GM21423 (cell line): ENCODE measurements around the gene TMEM126B.
"Not testable (repeated sequence)": the region's sequence is repeated elsewhere in the genome, so short reads cannot be mapped to it uniquely, and the experiment has no call there.

Experiments used
- ATAC-seq: cut with Tn5 transposase; IDR thresholded peaks from one replicate; pipeline ENCODE4 v1.9.1; 2021; ENCODE audit warnings: mild to moderate bottlenecking, moderate library complexity; ENCODE audit not compliant: unreplicated experiment

Gene TMEM126B

DNA sequence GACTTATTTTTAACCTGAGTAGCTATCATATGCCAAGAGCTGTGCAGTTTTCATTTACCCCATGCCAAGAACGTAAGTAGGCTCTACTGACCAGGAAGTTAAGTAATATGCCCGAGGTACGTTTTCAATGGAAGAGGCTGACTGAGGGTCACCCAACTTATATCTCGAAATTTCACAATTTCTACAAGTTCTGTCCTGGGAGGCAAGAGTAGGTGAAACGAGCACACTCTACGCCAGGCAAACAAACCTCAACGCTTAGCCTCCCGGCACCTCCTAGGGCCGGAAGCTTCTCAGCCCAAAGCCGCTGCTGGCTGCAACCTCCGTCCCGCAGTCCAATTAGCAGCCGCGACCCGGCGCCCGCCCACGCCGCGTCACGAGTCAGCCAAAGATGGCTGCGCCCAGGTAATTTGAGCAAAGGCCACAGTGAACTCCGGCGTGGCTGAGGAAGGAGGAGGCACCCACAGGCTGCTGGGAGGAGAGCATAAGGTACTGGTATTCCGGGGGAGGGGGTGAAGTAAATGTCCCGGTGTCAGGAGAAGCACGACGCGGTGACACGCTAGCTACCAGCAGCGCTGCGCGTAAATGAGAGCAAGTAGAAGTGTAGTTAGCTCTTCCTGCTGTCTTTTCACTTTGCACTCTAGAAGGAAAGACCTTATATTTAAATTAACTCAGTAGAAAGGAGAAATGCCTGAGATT is 19.4 kb downstream of the TMEM126B start, which contains the start of gene TMEM126A:
Gene TMEM126A (plus strand): TSS at position 364 of the 696 bp plus-strand sequence. CDS start 2,289 bp downstream, outside the sequence.
- peak; percentile 99 for ATAC-seq

DNA sequence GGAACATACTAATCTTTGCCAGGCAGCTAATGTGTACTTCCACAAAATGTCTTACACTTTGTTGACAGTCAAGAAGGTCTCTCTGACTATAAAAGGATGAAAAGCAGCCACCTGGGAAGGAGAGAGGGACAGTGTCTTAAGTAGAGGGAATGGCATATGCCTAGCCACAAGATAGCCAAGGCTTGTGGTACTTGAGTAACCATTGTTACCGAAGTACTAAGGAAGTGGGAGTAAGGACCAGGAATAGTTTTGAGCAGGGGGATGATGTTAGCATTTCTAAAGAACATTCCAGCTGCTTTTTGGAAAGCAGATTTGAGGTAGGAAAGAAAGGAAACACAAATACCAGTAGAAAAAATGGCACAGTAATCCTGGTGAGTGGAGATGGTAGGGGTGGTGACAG is 22.7 kb downstream of the TMEM126B start:
- no peak for ATAC-seq

GRCh38 chr11:85652786-85653447 is 24.5 kb downstream of the TMEM126B start:
- ATAC-seq, result no peak

- not testable (repeated sequence) for ATAC-seq
Measured at GRCh38 chr11:85654343-85654742, 25.9 kb downstream of the TMEM126B start.

DNA sequence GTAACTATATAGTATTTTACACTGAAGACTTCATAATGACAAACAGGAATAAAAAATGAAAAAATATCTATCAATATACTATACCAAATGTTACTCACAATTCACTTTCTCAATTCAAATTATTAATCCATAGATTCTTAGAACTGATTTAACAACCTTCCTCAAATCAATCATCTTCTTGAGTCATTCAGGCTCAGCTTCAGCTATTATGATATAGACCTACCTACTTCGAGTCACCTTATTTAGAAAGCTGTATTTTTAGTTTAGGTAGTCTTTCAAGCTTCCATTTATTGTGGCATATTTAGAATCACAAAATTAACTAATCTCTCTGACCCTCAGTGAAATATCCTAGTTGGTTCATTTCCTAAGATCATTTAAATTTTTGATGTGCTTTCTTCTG is 28.4 kb downstream of the TMEM126B start:
- ATAC-seq, result no peak

- no peak for ATAC-seq
Measured at GRCh38 chr11:85658180-85658579, 29.8 kb downstream of the TMEM126B start.

DNA sequence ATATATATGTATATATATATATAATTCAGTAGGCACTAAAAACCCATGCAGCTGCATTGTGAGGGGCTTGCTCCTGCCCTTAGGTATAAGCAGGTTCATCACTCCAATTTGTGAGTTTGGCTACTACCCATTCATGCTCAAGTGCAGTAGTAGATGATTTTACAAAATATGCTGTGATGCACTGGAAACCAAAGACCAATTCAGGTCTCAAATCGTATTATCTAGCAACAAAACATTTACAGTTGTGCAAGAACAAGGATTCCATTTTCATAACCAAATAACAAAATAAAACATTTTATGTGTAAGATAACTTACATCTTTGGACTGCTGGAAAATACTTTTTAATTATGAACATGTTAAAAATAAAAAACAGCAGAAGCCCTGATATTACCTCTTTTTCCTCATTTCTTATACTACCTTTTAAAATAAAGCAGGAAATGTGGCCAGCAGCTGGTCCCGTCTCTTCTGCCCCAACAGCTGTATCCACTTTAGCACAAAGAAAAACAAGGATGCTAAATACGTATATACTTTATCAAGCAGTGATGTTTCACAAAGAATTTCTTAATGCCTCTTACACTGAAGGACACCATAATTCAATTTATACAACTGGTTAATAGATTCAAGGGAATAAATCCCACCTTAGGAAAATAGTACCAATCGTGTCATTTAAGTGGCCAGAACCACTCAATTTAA is 33.7 kb downstream of the TMEM126B start:
- ATAC-seq, result no peak

- no peak for ATAC-seq
Measured at GRCh38 chr11:85663080-85663752, 34.8 kb downstream of the TMEM126B start.

- peak; percentile 61 for ATAC-seq
Measured at GRCh38 chr11:85663753-85664614, 35.6 kb downstream of the TMEM126B start.

DNA sequence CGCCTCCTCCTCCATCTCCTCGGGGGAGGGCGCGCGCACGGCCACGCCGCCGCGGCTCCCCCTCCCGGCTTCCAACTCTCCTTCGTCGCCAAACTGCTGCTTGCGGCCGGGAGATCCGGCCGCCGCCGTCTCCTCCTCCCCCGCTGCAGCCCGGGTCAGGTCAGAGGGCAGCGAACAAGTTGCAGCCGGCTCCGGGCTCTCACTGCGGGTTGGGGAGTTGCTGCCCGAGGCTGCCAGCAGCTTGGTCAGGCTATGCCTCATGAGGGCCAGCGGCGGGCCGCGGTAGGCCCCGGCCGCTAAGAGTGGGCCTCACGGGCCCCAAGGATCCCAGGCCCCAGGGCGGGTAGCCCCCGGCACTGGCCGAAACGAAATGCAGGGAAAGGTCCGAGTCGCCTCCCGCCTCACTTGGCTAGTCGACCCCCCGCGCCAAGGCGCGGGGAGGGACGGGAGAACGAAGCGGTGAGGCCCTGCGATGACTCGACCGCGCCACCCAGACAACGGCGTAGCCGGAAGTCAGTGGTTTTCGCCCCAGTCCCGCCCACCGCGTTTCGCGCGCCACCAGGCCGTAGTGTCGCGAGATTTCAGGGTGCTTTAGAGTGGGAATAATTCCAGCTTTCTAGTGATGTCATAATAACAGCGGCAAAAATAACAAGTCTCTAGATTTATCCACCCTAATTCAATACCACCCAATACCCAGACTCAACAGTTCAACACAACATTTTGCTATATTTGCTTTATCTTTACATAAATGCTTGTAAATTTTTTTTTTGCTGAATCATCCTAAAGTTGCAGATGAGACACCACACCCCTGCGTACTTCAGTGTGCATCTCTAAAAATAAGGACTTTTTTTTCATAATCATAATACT is 36.5 kb downstream of the TMEM126B start, which contains the start of gene CREBZF:
Gene CREBZF (minus strand): TSS at position 515 of the 867 bp plus-strand sequence. CDS start 254 bp downstream, at position 261.
- ATAC-seq, result peak; percentile 94

DNA sequence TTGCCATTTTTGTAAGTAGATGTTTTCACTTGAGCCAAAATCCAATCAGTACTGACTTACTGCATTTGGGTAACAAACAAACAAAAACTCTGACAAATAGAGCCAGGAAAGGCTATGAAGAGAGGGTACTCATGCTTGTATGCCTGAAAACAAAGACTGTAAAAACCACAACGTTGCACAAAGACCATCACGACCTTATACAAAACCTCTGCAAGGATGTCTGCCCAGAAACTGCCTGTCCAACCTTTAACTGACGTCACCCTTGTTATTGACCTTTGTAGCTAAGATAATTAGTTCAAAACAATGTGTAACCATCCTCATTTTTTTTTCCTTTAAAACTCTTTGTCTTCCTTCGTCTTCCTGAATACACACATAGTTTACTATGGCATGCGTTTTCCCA is 37.3 kb downstream of the TMEM126B start:
- ATAC-seq, result no peak

GRCh38 chr11:85666687-85667086 is 38.3 kb downstream of the TMEM126B start:
- no peak for ATAC-seq

DNA sequence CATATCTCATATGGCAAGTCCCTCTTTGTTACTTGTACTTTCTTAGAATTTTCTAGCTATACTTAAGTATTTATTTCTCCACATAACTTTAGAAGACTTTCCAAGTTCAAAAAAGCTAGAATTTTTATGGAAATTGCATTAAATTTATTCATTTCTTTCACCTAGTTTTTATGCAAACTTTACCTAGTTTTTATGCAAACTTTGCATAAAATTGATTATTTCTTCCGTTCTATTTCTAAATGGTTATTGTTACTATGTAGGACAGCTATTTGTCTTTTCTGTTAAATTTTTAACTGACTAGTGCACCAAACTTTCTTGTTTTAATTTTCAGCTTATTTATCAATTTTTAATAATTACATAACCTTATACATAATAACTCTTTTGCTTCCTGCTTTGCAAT is 39.8 kb downstream of the TMEM126B start:
- ATAC-seq, result no peak

DNA sequence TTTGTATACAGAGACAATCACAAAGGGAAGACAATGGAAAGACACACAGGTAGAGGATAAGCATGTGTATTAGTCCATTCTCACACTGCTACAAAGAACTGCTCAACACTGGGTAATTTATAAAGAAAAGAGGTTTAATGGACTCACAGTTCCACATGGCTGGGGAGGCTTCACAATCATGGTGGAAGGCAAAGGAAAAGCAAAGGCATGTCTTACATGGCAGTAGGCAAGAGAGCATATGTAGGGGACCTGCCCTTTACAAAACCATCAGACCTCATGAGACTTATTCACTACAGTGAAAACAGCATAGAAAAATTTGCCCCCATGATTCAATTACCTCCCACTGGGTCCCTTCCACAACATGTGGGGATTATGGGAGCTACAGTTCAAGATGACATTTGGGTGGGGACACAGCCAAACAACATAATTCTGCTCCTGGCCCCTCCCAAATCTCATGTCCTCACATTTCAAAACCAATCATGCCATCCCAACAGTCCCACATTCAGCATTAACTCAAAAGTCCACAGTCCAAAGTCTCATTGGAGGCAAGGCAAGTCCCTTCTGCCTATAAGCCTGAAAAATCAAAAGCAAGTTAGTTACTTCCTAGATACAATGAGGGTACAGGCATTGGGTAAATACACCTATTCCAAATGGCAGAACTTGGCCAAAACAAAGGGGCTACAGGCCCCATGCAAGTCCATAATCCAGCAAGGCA is 42.7 kb downstream of the TMEM126B start:
- ATAC-seq, result not testable (repeated sequence)

GRCh38 chr11:85672105-85672902 is 43.9 kb downstream of the TMEM126B start:
- no peak for ATAC-seq

- ATAC-seq, result no peak
Measured at GRCh38 chr11:85673393-85673792, 45.0 kb downstream of the TMEM126B start.

- no peak for ATAC-seq
Measured at GRCh38 chr11:85679576-85679975, 51.2 kb downstream of the TMEM126B start.

DNA sequence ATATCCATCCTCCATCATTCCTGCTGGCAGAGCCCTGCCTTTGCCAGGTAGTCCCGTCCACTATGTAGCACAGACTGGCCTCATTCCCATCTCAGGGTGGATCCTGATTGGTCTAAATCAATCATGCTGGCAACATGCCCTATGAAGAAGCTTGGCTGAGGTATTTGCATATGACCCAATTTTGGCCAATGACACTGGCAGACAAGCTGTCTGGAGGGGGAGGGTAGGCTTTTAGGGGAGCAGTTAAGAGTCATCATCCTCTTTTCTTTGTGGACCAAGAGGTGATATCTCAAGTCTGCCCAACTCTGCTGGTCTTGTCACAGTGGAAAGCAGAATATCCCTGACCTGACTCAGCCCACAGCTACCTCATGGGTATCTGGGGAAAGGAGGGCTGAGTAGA is 52.5 kb downstream of the TMEM126B start:
- no peak for ATAC-seq
